Endothelial cell (in vitro differentiated cells): Measurements from ENCODE around the gene PTPN14. TPM values are rescaled to one million over a fixed set of nuclear protein-coding genes. Genes with fewer than 3 reads are reported as not detected.

ENCODE experiments used
- DNase-seq: peaks from one replicate; pipeline ENCODE4 v3.0.0; 2021; ENCODE audit warnings: low spot score
- H3K27ac Mint-ChIP-seq: one replicate; pipeline ENCODE4 v1.8.0; 2021; ENCODE audit warnings: mixed read lengths, inconsistent platforms; ENCODE audit not compliant: unreplicated experiment
- H3K27me3 Mint-ChIP-seq: one replicate; pipeline ENCODE4 v1.8.0; 2021; ENCODE audit warnings: mild to moderate bottlenecking, moderate library complexity, mixed read lengths, inconsistent platforms; ENCODE audit not compliant: unreplicated experiment
- H3K36me3 Mint-ChIP-seq: one replicate; pipeline ENCODE4 v1.8.0; 2021; ENCODE audit warnings: mild to moderate bottlenecking, low read depth, mixed read lengths, inconsistent platforms; ENCODE audit not compliant: unreplicated experiment
- H3K4me1 Mint-ChIP-seq: one replicate; pipeline ENCODE4 v1.8.0; 2021; ENCODE audit warnings: mild to moderate bottlenecking, mixed read lengths, inconsistent platforms; ENCODE audit not compliant: unreplicated experiment
- H3K4me3 Mint-ChIP-seq: one replicate; pipeline ENCODE4 v1.8.0; 2021; ENCODE audit warnings: mild to moderate bottlenecking, mixed read lengths, inconsistent platforms; ENCODE audit not compliant: unreplicated experiment
- H3K9me3 Mint-ChIP-seq: one replicate; pipeline ENCODE4 v1.8.0; 2021; ENCODE audit warnings: mixed read lengths, inconsistent platforms; ENCODE audit not compliant: unreplicated experiment
- CTCF ChIP-seq: fragments of 200-600 bp; sonication (generic); IDR thresholded peaks from one replicate; pipeline ENCODE4 v1.5.0; 2021; ENCODE audit warnings: antibody characterized with exemption; ENCODE audit not compliant: unreplicated experiment
- total RNA-seq: library from RNA; stranded (reverse); fragmentation: NEBNext Ultra II Directional; extraction: Animal tissue kit (Norgen Biotek cat#: 25700); gene quantifications from one replicate; pipeline ENCODE4 v1.2.1, GENCODE V29; 2021; ENCODE audit not compliant: unreplicated experiment

Gene PTPN14
- total RNA-seq, 1 donor from 2014 or later, result 46.3 TPM

GRCh38 chr1:214403431-214403830, 148.0 kb downstream of the PTPN14 start:
- H3K36me3 Mint-ChIP-seq, result peaks cover 12% of the 10 kb centered on the region
- TF ChIP-seq CTCF, result no peak
- no peaks in the 10 kb centered on the region for H3K9me3 Mint-ChIP-seq
- no peak overlapping the region for H3K4me3 Mint-ChIP-seq
- no peak for DNase-seq
- peaks cover 3% of the 10 kb centered on the region for H3K27me3 Mint-ChIP-seq
- H3K4me1 Mint-ChIP-seq, result peaks cover 11% of the 10 kb centered on the region
- no peak overlapping the region for H3K27ac Mint-ChIP-seq

GRCh38 chr1:214402613-214403083, 148.8 kb downstream of the PTPN14 start:
- peaks cover 3% of the 10 kb centered on the region for H3K27me3 Mint-ChIP-seq
- no peak for DNase-seq
- H3K9me3 Mint-ChIP-seq, result no peaks in the 10 kb centered on the region
- no peak overlapping the region for H3K27ac Mint-ChIP-seq
- no peak for TF ChIP-seq CTCF
- peaks cover 11% of the 10 kb centered on the region for H3K4me1 Mint-ChIP-seq
- no peak overlapping the region for H3K4me3 Mint-ChIP-seq
- H3K36me3 Mint-ChIP-seq, result peaks cover 12% of the 10 kb centered on the region

DNA sequence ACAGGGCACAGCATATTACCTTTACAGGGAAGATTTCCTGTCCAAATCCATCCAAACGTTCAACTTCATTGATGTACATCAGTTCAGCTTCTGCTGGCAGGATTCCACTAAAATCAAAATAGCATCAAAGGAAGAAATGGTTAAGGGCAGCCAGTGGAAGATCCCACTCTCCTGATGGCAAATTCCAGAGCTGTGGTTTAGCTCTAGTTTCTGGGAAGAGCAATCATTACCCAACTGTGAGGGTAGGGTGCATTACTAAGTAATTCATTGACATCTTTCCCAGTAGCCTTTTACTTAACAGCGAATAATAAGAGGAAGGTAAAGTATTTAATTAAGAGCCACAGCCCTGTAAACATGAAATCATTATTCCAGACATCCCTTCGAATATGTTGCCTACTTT, 149.7 kb downstream of the PTPN14 start:
- no peak overlapping the region for H3K4me3 Mint-ChIP-seq
- H3K9me3 Mint-ChIP-seq, result no peaks in the 10 kb centered on the region
- DNase-seq, result no peak
- H3K36me3 Mint-ChIP-seq, result peaks cover 12% of the 10 kb centered on the region
- peaks cover 3% of the 10 kb centered on the region for H3K27me3 Mint-ChIP-seq
- no peak overlapping the region for H3K27ac Mint-ChIP-seq
- no peak for TF ChIP-seq CTCF
- peaks cover 11% of the 10 kb centered on the region for H3K4me1 Mint-ChIP-seq

DNA sequence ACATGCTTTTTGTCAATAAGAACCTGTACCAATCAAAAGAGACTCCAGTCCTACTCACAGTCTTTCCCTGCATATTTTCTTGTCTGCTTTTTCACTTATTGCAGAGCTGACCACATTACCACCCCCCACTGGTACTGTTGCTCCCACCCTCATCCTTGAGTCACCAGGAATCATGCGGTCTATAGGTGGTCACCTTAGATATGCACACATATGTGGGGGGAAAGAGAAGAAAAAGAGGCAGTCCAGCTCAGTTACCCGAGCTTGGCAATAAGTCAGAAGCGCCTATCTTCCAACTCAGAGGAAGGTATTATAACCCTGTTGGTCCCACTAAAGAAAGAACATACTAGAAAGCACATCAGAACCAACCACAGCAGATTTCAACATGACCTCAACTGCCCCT, 151.3 kb downstream of the PTPN14 start:
- H3K4me1 Mint-ChIP-seq, result peaks cover 10% of the 10 kb centered on the region
- no peak for DNase-seq
- H3K36me3 Mint-ChIP-seq, result peaks cover 18% of the 10 kb centered on the region
- no peak overlapping the region for H3K4me3 Mint-ChIP-seq
- no peak overlapping the region for H3K27ac Mint-ChIP-seq
- H3K9me3 Mint-ChIP-seq, result no peaks in the 10 kb centered on the region
- peaks cover 3% of the 10 kb centered on the region for H3K27me3 Mint-ChIP-seq
- no peak for TF ChIP-seq CTCF

GRCh38 chr1:214398490-214398889, 152.9 kb downstream of the PTPN14 start:
- H3K9me3 Mint-ChIP-seq, result no peaks in the 10 kb centered on the region
- DNase-seq, result no peak
- no peaks in the 10 kb centered on the region for H3K4me1 Mint-ChIP-seq
- H3K36me3 Mint-ChIP-seq, result peaks cover 16% of the 10 kb centered on the region
- no peak overlapping the region for H3K4me3 Mint-ChIP-seq
- H3K27ac Mint-ChIP-seq, result no peak overlapping the region
- peaks cover 2% of the 10 kb centered on the region for H3K27me3 Mint-ChIP-seq
- TF ChIP-seq CTCF, result no peak
